GM12878 (cell line): ENCODE results near the gene ENOX2. TPM values are rescaled to one million over a fixed set of nuclear protein-coding genes. Genes with fewer than 3 reads are reported as not detected.

ENCODE experiments used
- ATAC-seq: fragments of 200-7000 bp; cut with Tn5 transposase; 3 replicates; pipeline ENCODE4 v1.9.1; 2020; ENCODE audit warnings: mild to moderate bottlenecking, moderate library complexity
- BruUV-seq: library from RNA; stranded (reverse); fragments of 400-500 nt; replicated peaks from 2 replicates; lab custom pipeline; 2021; lab: Mats Ljungman, UMichigan
- CTCF ChIA-PET: fragments of 300-600 bp; sonication (Branson Sonifier 250); formaldehyde crosslinking; extraction: SDS; loops from one replicate; lab custom pipeline; 2021; ENCODE audit warnings: inconsistent platforms; lab: Yijun Ruan, JAX
- POLR2A ChIA-PET: fragments of 350-600 bp; formaldehyde crosslinking; extraction: SDS; loops from one replicate; lab custom pipeline; 2021; ENCODE audit warnings: inconsistent platforms; lab: Charles Lee
- RAD21 ChIA-PET: fragments of 300-600 bp; sonication (Branson Sonifier 250); formaldehyde crosslinking; loops from one replicate; lab custom pipeline; 2023; ENCODE audit warnings: antibody characterized with exemption; ENCODE audit not compliant: unreplicated experiment; lab: Charles Lee
- SMC1A ChIA-PET: fragments of 300-600 bp; sonication (Branson Sonifier 250); formaldehyde crosslinking; loops from one replicate; lab custom pipeline; 2023; ENCODE audit not compliant: unreplicated experiment, uncharacterized antibody; lab: Charles Lee
- DNase-seq: peaks from one replicate; pipeline ENCODE4 v3.0.0-alpha.2; 2011; ENCODE audit warnings: low read depth, low spot score
- FAIRE-seq: peaks from 3 replicates; lab custom pipeline; 2011; peaks lifted over from hg19 to GRCh38; lab: Jason Lieb, UNC
- H2AFZ ChIP-seq: 2 replicates; pipeline ENCODE4 v1.6.0; 2011; ENCODE audit warnings: low read depth, low read length, control low read depth; ENCODE audit not compliant: control insufficient read depth
- H3K27ac ChIP-seq: 2 replicates; pipeline ENCODE4 v1.5.1; 2011; ENCODE audit warnings: control low read depth; ENCODE audit not compliant: control insufficient read depth, insufficient read depth
- H3K27me3 ChIP-seq, 2 experiments: replicated peaks in 1 of 2; 2 replicates each; pipeline versions ENCODE4 v1.6.0 to v1.6.1; 2011; ENCODE audit warnings: low read length in 1 of 2; ENCODE audit not compliant: control insufficient read depth in 2 of 2, insufficient read depth in 2 of 2
- H3K36me3 ChIP-seq, 2 experiments: 2 replicates each; pipeline ENCODE4 v1.5.1; 2011; ENCODE audit warnings: low read length in 1 of 2; ENCODE audit not compliant: control insufficient read depth in 2 of 2, insufficient read depth in 2 of 2
- H3K4me1 ChIP-seq: 2 replicates; pipeline ENCODE4 v1.6.1; 2011; ENCODE audit warnings: mild to moderate bottlenecking, low read length, moderate library complexity, mixed read lengths; ENCODE audit not compliant: control insufficient read depth, insufficient read depth
- H3K4me2 ChIP-seq: 2 replicates; pipeline ENCODE4 v1.6.0; 2011; ENCODE audit warnings: control low read depth; ENCODE audit not compliant: control insufficient read depth, insufficient read depth
- H3K4me3 ChIP-seq: fragments of 200-600 bp; sonication (generic); 2 replicates; pipeline ENCODE4 v1.5.1; 2016
- H3K79me2 ChIP-seq: 2 replicates; pipeline ENCODE4 v1.6.0; 2011; ENCODE audit warnings: low read length; ENCODE audit not compliant: control insufficient read depth, insufficient read depth
- H3K9ac ChIP-seq: 2 replicates; pipeline ENCODE4 v1.8.0; 2011; ENCODE audit warnings: low read length, control low read depth, mixed read lengths; ENCODE audit not compliant: control insufficient read depth, insufficient read depth
- H3K9me3 ChIP-seq: replicated peaks from 3 replicates; pipeline ENCODE4 v1.5.1; 2011; ENCODE audit warnings: mild to moderate bottlenecking, low read length; ENCODE audit not compliant: control insufficient read depth, insufficient read depth
- H4K20me1 ChIP-seq: 2 replicates; pipeline ENCODE4 v1.6.0; 2011; ENCODE audit not compliant: control insufficient read depth, insufficient read depth
- BMI1 ChIP-seq: fragments of 450-650 bp; IDR thresholded peaks from 2 replicates; pipeline ENCODE4 v1.6.1; 2016; ENCODE audit warnings: mild to moderate bottlenecking, moderate library complexity, borderline replicate concordance
- ESRRA ChIP-seq: IDR thresholded peaks from 2 replicates; pipeline ENCODE4 v1.6.1; 2012; ENCODE audit warnings: mild to moderate bottlenecking, low read length, improper control_type of control experiment
- GABPA ChIP-seq: IDR thresholded peaks from 2 replicates; pipeline ENCODE4 v1.6.1; 2014; ENCODE audit warnings: antibody characterized with exemption, low read depth, mild to moderate bottlenecking, inconsistent platforms
- GATAD2B ChIP-seq: fragments of 450-650 bp; conservative IDR thresholded peaks from 2 replicates; pipeline ENCODE4 v1.6.1; 2017; ENCODE audit warnings: low read depth, mild to moderate bottlenecking, moderate library complexity
- NFIC ChIP-seq: IDR thresholded peaks from 2 replicates; pipeline ENCODE4 v1.6.1; 2012; ENCODE audit warnings: low read depth, mild to moderate bottlenecking, inconsistent platforms, low read length, moderate library complexity
- PAX8 ChIP-seq: fragments of 450-650 bp; IDR thresholded peaks from 2 replicates; pipeline ENCODE4 v1.6.1; 2017; ENCODE audit warnings: mild to moderate bottlenecking, moderate library complexity
- TARDBP ChIP-seq: IDR thresholded peaks from 2 replicates; pipeline ENCODE4 v1.6.1; 2016; ENCODE audit warnings: borderline replicate concordance
- YY1 ChIP-seq: IDR thresholded peaks from 2 replicates; pipeline ENCODE4 v1.6.1; 2011; ENCODE audit warnings: low read depth, mild to moderate bottlenecking, low read length
- ZNF24 ChIP-seq: fragments of 450-650 bp; IDR thresholded peaks from 2 replicates; pipeline ENCODE4 v1.6.1; 2017; ENCODE audit warnings: antibody characterized with exemption, mild to moderate bottlenecking
- WGBS: methylation state at CpG from one replicate; pipeline ENCODE4 v1.1.6; 2016; ENCODE audit warnings: low lambda C conversion rate; ENCODE audit not compliant: insufficient replicate concordance, insufficient coverage; ENCODE audit errors: missing lambda C conversion rate; 5-methylcytosine and 5-hydroxymethylcytosine counted together
- in situ Hi-C: fragments of 300-500 bp; cut with MboI; formaldehyde crosslinking; loops from 9 replicates; pipeline ENCODE4 v1.14.3; 2018; ENCODE audit warnings: mixed read lengths
- intact Hi-C: fragments of 100-400 bp; cut with micrococcal nuclease; formaldehyde crosslinking; loops from one replicate; pipeline ENCODE4 v1.14.2; 2022; ENCODE audit not compliant: unreplicated experiment
- polyA plus RNA-seq, 11 experiments: library from polyadenylated mRNA; depleted of rRNA in 4 of 11; unstranded in 6 of 11; stranded (reverse) in 5 of 11; fragments of >200 nt; fragmentation: Nextera tagmentation in 4 of 11; fragmentation: Illumina TruSeq in 1 of 11; extraction: Ambion mirVana in 4 of 11; extraction: Trizol in 1 of 11; gene quantifications; 1 replicate in 1 of 11; 2 replicates in 10 of 11; pipeline versions ENCODE4 v1.2.1 to v1.2.3, GENCODE V29; 2011 to 2016; ENCODE audit warnings: inconsistent platforms in 2 of 11, missing spikeins in 2 of 11, low read depth in 1 of 11
- total RNA-seq, 4 experiments: library from RNA; depleted of rRNA in 3 of 4; stranded (reverse); fragments of >200 nt in 3 of 4; fragmentation: Illumina TruSeq in 1 of 4; extraction: Trizol in 1 of 4; gene quantifications; 2 replicates each; pipeline versions ENCODE4 v1.2.1 to v1.2.3, GENCODE V29; 2013 to 2021
- TF ChIP-seq, protein P1 (sequence below): fragments of 450-650 bp; IDR thresholded peaks from 2 replicates; pipeline ENCODE4 v1.6.1; 2017; ENCODE audit warnings: antibody characterized with exemption, mild to moderate bottlenecking, moderate library complexity
- TF ChIP-seq, protein P2 (sequence below): fragments of 450-650 bp; IDR thresholded peaks from 2 replicates; pipeline ENCODE4 v1.6.1; 2017; ENCODE audit warnings: mild to moderate bottlenecking
- TF ChIP-seq, protein P3 (sequence below): fragments of 450-650 bp; IDR thresholded peaks from 2 replicates; pipeline ENCODE4 v1.6.1; 2016; ENCODE audit warnings: mild to moderate bottlenecking

The ENOX2 gene
- total and polyA plus RNA-seq, 10 of the 15 experiments (the other 5 are each of a cell fraction or from before 2014, with no cell fraction given): 3.2 to 13.0 (median 7.7) TPM

DNA sequence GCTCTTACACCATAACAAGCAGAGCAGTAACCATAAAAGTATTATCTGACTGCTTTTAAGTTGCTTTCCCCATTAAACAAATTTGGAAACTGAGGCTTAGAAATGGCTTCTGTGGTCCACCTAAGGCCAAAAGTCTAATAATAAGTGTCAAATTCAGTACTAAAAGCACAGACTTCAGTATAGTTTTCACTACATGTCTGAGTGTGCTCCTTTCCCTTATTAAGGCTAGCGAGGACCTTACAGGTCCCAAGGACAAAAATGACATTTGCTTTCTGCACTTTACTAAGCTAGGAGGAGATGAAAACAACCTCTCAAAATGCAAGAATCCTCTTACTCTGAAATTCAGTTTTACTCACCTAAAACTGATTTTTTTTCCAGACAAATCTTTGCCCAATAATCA, 127.2 kb downstream of the ENOX2 start (continued):
- TF ChIP-seq, protein P1, sequence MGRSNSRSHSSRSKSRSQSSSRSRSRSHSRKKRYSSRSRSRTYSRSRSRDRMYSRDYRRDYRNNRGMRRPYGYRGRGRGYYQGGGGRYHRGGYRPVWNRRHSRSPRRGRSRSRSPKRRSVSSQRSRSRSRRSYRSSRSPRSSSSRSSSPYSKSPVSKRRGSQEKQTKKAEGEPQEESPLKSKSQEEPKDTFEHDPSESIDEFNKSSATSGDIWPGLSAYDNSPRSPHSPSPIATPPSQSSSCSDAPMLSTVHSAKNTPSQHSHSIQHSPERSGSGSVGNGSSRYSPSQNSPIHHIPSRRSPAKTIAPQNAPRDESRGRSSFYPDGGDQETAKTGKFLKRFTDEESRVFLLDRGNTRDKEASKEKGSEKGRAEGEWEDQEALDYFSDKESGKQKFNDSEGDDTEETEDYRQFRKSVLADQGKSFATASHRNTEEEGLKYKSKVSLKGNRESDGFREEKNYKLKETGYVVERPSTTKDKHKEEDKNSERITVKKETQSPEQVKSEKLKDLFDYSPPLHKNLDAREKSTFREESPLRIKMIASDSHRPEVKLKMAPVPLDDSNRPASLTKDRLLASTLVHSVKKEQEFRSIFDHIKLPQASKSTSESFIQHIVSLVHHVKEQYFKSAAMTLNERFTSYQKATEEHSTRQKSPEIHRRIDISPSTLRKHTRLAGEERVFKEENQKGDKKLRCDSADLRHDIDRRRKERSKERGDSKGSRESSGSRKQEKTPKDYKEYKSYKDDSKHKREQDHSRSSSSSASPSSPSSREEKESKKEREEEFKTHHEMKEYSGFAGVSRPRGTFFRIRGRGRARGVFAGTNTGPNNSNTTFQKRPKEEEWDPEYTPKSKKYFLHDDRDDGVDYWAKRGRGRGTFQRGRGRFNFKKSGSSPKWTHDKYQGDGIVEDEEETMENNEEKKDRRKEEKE: no peak
- TF ChIP-seq, protein P2, sequence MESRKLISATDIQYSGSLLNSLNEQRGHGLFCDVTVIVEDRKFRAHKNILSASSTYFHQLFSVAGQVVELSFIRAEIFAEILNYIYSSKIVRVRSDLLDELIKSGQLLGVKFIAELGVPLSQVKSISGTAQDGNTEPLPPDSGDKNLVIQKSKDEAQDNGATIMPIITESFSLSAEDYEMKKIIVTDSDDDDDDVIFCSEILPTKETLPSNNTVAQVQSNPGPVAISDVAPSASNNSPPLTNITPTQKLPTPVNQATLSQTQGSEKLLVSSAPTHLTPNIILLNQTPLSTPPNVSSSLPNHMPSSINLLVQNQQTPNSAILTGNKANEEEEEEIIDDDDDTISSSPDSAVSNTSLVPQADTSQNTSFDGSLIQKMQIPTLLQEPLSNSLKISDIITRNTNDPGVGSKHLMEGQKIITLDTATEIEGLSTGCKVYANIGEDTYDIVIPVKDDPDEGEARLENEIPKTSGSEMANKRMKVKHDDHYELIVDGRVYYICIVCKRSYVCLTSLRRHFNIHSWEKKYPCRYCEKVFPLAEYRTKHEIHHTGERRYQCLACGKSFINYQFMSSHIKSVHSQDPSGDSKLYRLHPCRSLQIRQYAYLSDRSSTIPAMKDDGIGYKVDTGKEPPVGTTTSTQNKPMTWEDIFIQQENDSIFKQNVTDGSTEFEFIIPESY: no peak
- TF ChIP-seq ESRRA (no peak), TARDBP (no peak), GABPA (no peak), PAX8 (no peak), BMI1 (no peak), YY1 (no peak)

DNA sequence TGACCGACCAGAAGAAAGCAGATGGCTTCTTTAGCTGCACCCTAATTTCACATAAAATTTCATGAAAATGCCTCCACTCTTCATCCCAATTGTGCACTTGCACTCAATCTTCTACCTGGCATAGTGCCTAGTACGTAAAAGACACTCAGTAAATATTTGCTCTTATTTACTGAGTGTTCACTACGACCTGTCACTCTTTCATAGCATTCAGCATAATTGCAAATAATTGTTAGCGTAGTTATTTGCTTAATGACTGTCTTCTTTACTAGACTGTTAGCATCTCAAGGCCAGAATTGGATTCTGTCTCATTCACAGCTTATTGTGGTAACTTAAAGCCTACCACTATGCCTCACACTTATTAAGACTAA, 130.2 kb downstream of the ENOX2 start:
- BruUV-seq: no TSS peak
- no peak overlapping the region for H3K4me2 ChIP-seq
- POLR2A ChIA-PET: no interaction called here

More for the DNA sequence above, 130.2 kb downstream of the ENOX2 start:
- H3K9ac ChIP-seq: no peak overlapping the region
- RAD21 ChIA-PET: no interaction called here
- H3K4me1 ChIP-seq: no peaks in the 10 kb centered on the region; the same call in 1 of the 2 replicates
- in situ Hi-C loops (no loop called here), intact Hi-C loops (no loop called here)
- H3K9me3 ChIP-seq: no peaks in the 10 kb centered on the region
- no peaks in the 10 kb centered on the region for H3K27me3 ChIP-seq
- no peaks in the 10 kb centered on the region; the same call in 1 of the 2 replicates for H4K20me1 ChIP-seq
- no peak overlapping the region for H3K4me3 ChIP-seq
- SMC1A ChIA-PET: interaction anchor here (0.6 kb wide), 1 partner anchor 1631 kb away, joined by 3 read pairs; no protein-coding TSS in a partner anchor
- CTCF ChIA-PET: no interaction called here
- 55% methylated on average over 4 of the region's 4 CpGs for WGBS
- ATAC-seq (no peak), FAIRE-seq (no peak), DNase-seq (no peak)
- TF ChIP-seq, protein P3, sequence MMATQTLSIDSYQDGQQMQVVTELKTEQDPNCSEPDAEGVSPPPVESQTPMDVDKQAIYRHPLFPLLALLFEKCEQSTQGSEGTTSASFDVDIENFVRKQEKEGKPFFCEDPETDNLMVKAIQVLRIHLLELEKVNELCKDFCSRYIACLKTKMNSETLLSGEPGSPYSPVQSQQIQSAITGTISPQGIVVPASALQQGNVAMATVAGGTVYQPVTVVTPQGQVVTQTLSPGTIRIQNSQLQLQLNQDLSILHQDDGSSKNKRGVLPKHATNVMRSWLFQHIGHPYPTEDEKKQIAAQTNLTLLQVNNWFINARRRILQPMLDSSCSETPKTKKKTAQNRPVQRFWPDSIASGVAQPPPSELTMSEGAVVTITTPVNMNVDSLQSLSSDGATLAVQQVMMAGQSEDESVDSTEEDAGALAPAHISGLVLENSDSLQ: no peak
- TF ChIP-seq ZNF24 (no peak), NFIC (no peak), GATAD2B (no peak)
- H3K79me2 ChIP-seq: no peaks in the 10 kb centered on the region
- no peak overlapping the region for H3K27ac ChIP-seq
- no peak overlapping the region for H2AFZ ChIP-seq
- H3K36me3 ChIP-seq: no peaks in the 10 kb centered on the region
